ENCODE data around the gene MSH6.

- TF ChIP-seq EZH2phosphoT487 (IDR thresholded peaks at IDR 0.05; ENCODE audit: unreplicated experiment) (no peak), CTCF (conservative IDR thresholded peaks at IDR 0.05; ENCODE audit: low read depth in 2 of 2) (no peak), REST (IDR thresholded peaks at IDR 0.05; ENCODE audit: unreplicated experiment) (no peak), POLR2AphosphoS5 (IDR thresholded peaks at IDR 0.05; ENCODE audit: low read depth) (no peak), JUNB (IDR thresholded peaks at IDR 0.05; ENCODE audit: unreplicated experiment) (no peak), STAT1 (IDR thresholded peaks at IDR 0.05; ENCODE audit: unreplicated experiment) (no peak), ETS1 (IDR thresholded peaks at IDR 0.05) (no peak), NANOG (IDR thresholded peaks at IDR 0.05; ENCODE audit: borderline replicate concordance) (no peak), EZH2 (IDR thresholded peaks at IDR 0.05; ENCODE audit: low read depth, unreplicated experiment) (no peak), CREB1 (CRISPR knock-in tag; IDR thresholded peaks at IDR 0.05; ENCODE audit: low read depth) (no peak), ZNF462 (CRISPR knock-in tag; IDR thresholded peaks at IDR 0.05) (no peak)
Observed at GRCh38 chr2:47801118-47801517, 18.2 kb downstream of the MSH6 start.

Data from GM23338 (cell line).